Measurements from ENCODE around the gene RPS6KA3.

The RPS6KA3 gene

DNA sequence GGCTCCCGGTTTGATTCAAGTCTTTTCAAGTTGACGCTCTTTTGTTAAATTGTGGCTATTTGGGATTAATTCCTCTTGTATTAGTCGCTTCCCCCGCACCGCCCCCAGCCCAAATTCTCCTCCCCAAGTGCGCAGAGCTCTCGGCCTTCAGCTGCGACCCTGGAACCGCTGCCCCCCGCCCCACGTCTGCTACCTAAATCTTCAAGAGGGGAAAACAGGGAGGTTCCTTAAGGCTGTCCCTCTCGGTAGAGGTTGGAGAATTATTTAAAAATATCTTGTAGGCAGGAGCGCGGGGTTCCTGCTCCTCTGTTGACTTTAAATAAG, 860 bp upstream of the RPS6KA3 start:
- Histone ChIP-seq H3K4me1 (ENCODE audit: insufficient read depth, poor library complexity, severe bottlenecking) (peaks cover 32% of the 10 kb centered on the region), H3K36me3 (ENCODE audit: low read depth) (no peaks in the 10 kb centered on the region), H3K9me3 (ENCODE audit: severe bottlenecking) (no peaks in the 10 kb centered on the region), H3K27me3 (ENCODE audit: insufficient read depth, poor library complexity, severe bottlenecking) (no peaks in the 10 kb centered on the region), H3K27ac (ENCODE audit: poor library complexity, severe bottlenecking) (peak overlapping the region; percentile 61), H3K4me3 (ENCODE audit: severe bottlenecking) (peak overlapping the region; percentile 61)
- ATAC-seq (ENCODE audit: low read depth) (no peak), DNase-seq (ENCODE audit: low spot score) (no peak)
- no peak for TF ChIP-seq CTCF (IDR thresholded peaks at IDR 0.05; ENCODE audit: poor library complexity, severe bottlenecking)

DNA sequence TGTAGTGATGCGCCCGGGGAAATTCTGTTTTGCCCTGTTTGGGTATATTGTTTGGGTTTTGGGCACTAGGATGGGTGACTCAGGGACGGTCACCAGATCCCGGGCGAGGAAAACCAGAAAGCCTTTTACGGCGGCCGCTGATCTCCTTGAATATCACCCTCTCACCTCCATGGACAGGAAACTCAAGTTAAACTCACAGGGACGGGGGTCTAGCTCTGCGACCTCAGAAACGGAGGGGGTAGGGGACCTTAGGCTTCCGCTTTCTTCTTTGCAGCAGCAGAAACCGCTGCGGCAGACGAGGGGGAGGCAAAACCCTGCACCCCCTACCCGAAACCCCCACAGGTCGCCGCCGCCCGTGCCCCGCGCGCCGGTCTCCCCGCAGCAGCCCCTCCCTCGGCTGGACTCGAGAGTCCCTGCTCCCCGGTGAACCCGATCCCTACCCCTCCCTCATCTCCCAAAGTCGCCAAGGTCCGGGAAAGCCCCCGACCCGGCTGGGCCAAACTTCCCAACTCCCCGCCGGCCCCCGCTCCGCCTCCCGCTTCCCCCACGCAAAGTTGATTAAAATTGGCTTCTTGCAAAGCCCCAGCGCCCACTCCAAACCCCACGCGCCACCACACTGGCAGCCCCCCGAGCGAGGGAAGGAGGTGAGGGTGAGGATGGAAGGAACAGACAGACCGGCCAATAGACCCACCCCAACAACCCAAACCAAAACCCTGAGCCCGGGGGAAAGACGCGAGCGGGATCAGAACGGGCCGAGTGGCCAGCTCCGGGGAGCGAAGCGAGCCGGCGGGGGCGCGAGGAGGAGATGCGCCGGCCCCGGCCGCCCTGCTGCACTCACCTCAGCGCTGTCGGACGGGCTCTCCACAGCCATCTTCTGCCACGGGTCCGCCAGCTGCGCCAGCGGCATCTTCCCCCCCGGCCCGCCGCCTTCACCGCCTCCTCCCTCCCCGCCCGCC, 705 bp downstream of the RPS6KA3 start:
- Histone ChIP-seq H3K4me1 (ENCODE audit: insufficient read depth, poor library complexity, severe bottlenecking) (peaks cover 24% of the 10 kb centered on the region), H3K4me3 (ENCODE audit: severe bottlenecking) (peak overlapping the region; percentile 61), H3K36me3 (ENCODE audit: low read depth) (no peaks in the 10 kb centered on the region), H3K27ac (ENCODE audit: poor library complexity, severe bottlenecking) (peak overlapping the region; percentile 61), H3K9me3 (ENCODE audit: severe bottlenecking) (no peaks in the 10 kb centered on the region), H3K27me3 (ENCODE audit: insufficient read depth, poor library complexity, severe bottlenecking) (no peaks in the 10 kb centered on the region)
- DNase-seq (ENCODE audit: low spot score), result no peak
- ATAC-seq (ENCODE audit: low read depth), result peak; percentile 17; the same call in 1 of the 3 replicates
- no peak for TF ChIP-seq CTCF (IDR thresholded peaks at IDR 0.05; ENCODE audit: poor library complexity, severe bottlenecking)

GRCh38 chrX:20265221-20265725, 1.4 kb downstream of the RPS6KA3 start:
- Histone ChIP-seq H3K4me3 (ENCODE audit: severe bottlenecking) (peak overlapping the region; percentile 61), H3K27ac (ENCODE audit: poor library complexity, severe bottlenecking) (peak overlapping the region; percentile 61), H3K4me1 (ENCODE audit: insufficient read depth, poor library complexity, severe bottlenecking) (peaks cover 19% of the 10 kb centered on the region), H3K27me3 (ENCODE audit: insufficient read depth, poor library complexity, severe bottlenecking) (no peaks in the 10 kb centered on the region), H3K9me3 (ENCODE audit: severe bottlenecking) (no peaks in the 10 kb centered on the region), H3K36me3 (ENCODE audit: low read depth) (no peaks in the 10 kb centered on the region)
- DNase-seq (ENCODE audit: low spot score) (peak; percentile 47), ATAC-seq (ENCODE audit: low read depth) (peak; percentile 66)
- TF ChIP-seq CTCF (IDR thresholded peaks at IDR 0.05; ENCODE audit: poor library complexity, severe bottlenecking), result no peak

GRCh38 chrX:20263474-20263873, 3.2 kb downstream of the RPS6KA3 start:
- Histone ChIP-seq H3K4me1 (ENCODE audit: insufficient read depth, poor library complexity, severe bottlenecking) (peaks cover 17% of the 10 kb centered on the region), H3K27me3 (ENCODE audit: insufficient read depth, poor library complexity, severe bottlenecking) (no peaks in the 10 kb centered on the region), H3K27ac (ENCODE audit: poor library complexity, severe bottlenecking) (peak overlapping the region; percentile 61), H3K4me3 (ENCODE audit: severe bottlenecking) (no peak overlapping the region), H3K36me3 (ENCODE audit: low read depth) (no peaks in the 10 kb centered on the region), H3K9me3 (ENCODE audit: severe bottlenecking) (no peaks in the 10 kb centered on the region)
- no peak for TF ChIP-seq CTCF (IDR thresholded peaks at IDR 0.05; ENCODE audit: poor library complexity, severe bottlenecking)
- DNase-seq (ENCODE audit: low spot score) (no peak), ATAC-seq (ENCODE audit: low read depth) (peak; percentile 30; the same call in 1 of the 3 replicates)

DNA sequence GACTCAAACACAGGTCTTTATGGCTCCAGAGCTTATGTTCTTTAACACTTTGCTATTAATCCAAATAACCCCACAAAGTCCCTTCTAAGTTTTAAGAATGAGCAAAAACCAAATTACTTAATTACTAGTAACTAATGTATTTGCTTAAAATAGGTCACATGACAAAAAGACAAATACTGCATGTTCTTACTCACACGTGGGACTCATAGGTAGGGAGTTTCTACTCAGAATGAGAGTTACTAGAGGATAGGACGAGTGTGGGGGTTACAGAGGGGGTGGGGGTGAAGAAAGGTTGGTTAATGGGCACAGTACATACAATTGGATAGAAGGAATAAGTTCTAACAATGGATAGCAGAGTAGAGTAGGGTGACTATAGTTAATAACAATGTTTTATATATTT, 5.8 kb downstream of the RPS6KA3 start:
- Histone ChIP-seq H3K27ac (ENCODE audit: poor library complexity, severe bottlenecking) (no peak overlapping the region), H3K9me3 (ENCODE audit: severe bottlenecking) (no peaks in the 10 kb centered on the region), H3K4me3 (ENCODE audit: severe bottlenecking) (no peak overlapping the region), H3K27me3 (ENCODE audit: insufficient read depth, poor library complexity, severe bottlenecking) (no peaks in the 10 kb centered on the region), H3K36me3 (ENCODE audit: low read depth) (no peaks in the 10 kb centered on the region), H3K4me1 (ENCODE audit: insufficient read depth, poor library complexity, severe bottlenecking) (peaks cover 17% of the 10 kb centered on the region)
- DNase-seq (ENCODE audit: low spot score) (no peak), ATAC-seq (ENCODE audit: low read depth) (no peak)
- TF ChIP-seq CTCF (IDR thresholded peaks at IDR 0.05; ENCODE audit: poor library complexity, severe bottlenecking), result no peak
